ENCODE measurements around the gene ZNF385A.

Gene ZNF385A

DNA sequence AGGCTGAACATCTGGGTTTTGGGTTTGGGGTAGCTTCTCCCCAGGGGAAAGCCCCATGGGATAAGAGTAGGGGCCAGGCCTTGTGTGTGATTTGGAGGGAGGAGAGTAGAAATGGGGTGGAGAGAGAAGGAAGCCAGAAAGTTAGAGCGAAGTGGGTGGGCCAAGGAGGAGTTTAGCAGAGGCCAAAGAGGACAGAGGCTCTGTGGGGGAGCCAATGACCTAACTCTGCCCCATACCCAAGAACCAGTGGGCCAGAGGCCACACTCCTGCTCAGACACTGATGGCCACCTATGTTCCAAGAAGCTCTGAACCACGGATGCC is 9.3 kb downstream of the ZNF385A start:
- Histone ChIP-seq H3K36me3 (replicated peaks in 1 of 2; ENCODE audit: control insufficient read depth in 2 of 2, insufficient read depth in 2 of 2, low read length in 2 of 2) (peaks cover 16 to 17% of the 10 kb centered on the region in 2 donors), H2BK5ac (ENCODE audit: low read length) (no peak overlapping the region), H3K9me3 (replicated peaks in 1 of 2; ENCODE audit: control insufficient read depth in 2 of 2, insufficient read depth in 1 of 2, low read depth in 1 of 2, low read length in 2 of 2) (no peaks in the 10 kb centered on the region), H3K9ac (ENCODE audit: low read depth, low read length, poor library complexity) (no peak overlapping the region), H3K14ac (ENCODE audit: low read length) (no peak overlapping the region), H2BK12ac (ENCODE audit: low read length) (no peak overlapping the region), H4K91ac (ENCODE audit: low read depth, low read length, poor library complexity) (no peak overlapping the region), H3K18ac (ENCODE audit: low read length) (no peak overlapping the region), H3K4ac (ENCODE audit: low read length) (no peak overlapping the region), H2AFZ (ENCODE audit: low read length) (no peak overlapping the region), H3K4me3 (ENCODE audit: low read length in 2 of 2) (no peak overlapping the region), H3K23ac (ENCODE audit: low read depth, low read length, poor library complexity) (no peak overlapping the region), H3K27me3 (ENCODE audit: control insufficient read depth in 3 of 3, insufficient read depth in 3 of 3, low read depth in 1 of 3, low read length in 3 of 3) (no peaks in the 10 kb centered on the region), H3K4me2 (ENCODE audit: insufficient read depth, low read length, poor library complexity, severe bottlenecking) (no peak overlapping the region), H3K4me1 (ENCODE audit: control insufficient read depth in 2 of 2, insufficient read depth in 1 of 2, low read depth in 1 of 2, low read length in 2 of 2) (peaks cover 12 to 16% of the 10 kb centered on the region in 2 donors), H2BK15ac (ENCODE audit: low read length) (no peak overlapping the region), H3K79me1 (ENCODE audit: low read depth, low read length) (peaks cover 7% of the 10 kb centered on the region), H3K27ac (replicated peaks; ENCODE audit: low read length) (no peak overlapping the region), H2AK5ac (ENCODE audit: low read depth, low read length) (no peak overlapping the region), H4K8ac (ENCODE audit: low read depth, low read length) (no peak overlapping the region), H2BK120ac (ENCODE audit: low read depth, low read length) (no peak overlapping the region)
- no peak for DNase-seq (ENCODE audit: low spot score)
- no CpG with 5 or more reads among the region's 2 CpGs for WGBS, 2 donors (ENCODE audit: extremely low coverage in 2 of 2, insufficient read length in 2 of 2, insufficient replicate concordance in 1 of 2)

DNA sequence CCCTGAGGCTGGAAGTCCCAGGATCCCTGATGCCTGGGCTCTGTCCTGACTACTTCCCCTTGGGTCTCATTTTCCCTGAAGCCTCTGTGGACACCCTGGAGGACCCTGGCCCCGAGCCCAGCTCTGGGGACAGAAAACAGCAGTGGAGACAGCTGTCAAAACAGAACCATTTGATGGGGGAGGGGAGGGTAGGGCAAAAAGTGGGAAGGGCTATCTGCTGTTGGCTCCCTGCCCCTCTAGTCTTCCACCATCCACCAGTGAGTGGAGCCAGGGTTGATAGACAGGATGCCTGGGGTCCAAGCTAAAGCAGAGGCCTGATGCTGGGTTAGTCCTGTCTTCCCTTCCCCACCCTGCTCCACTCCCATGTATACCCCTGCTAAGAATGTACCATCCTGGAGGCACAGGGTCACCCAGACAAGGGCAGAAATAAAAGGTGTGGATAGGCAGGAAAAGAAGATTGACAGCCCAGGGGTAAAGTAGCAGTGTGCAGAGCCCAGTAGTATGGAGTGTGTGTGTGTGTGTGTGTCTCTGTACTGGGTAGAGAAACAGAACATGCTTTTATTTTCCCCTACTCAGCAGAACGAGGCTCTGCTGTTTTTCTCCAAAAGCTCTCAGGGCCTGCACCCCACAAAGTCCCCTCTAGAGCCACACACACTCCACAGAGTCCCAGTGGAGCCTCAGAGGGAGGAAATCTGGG is 9.8 kb downstream of the ZNF385A start:
- Histone ChIP-seq H3K36me3 (replicated peaks in 1 of 2; ENCODE audit: control insufficient read depth in 2 of 2, insufficient read depth in 2 of 2, low read length in 2 of 2) (peaks cover 16 to 17% of the 10 kb centered on the region in 2 donors), H3K14ac (ENCODE audit: low read length) (no peak overlapping the region), H3K79me1 (ENCODE audit: low read depth, low read length) (peaks cover 7% of the 10 kb centered on the region), H4K8ac (ENCODE audit: low read depth, low read length) (no peak overlapping the region), H4K91ac (ENCODE audit: low read depth, low read length, poor library complexity) (no peak overlapping the region), H3K23ac (ENCODE audit: low read depth, low read length, poor library complexity) (no peak overlapping the region), H2BK120ac (ENCODE audit: low read depth, low read length) (no peak overlapping the region), H2BK15ac (ENCODE audit: low read length) (no peak overlapping the region), H2BK5ac (ENCODE audit: low read length) (no peak overlapping the region), H3K9ac (ENCODE audit: low read depth, low read length, poor library complexity) (no peak overlapping the region), H2BK12ac (ENCODE audit: low read length) (no peak overlapping the region), H3K27ac (replicated peaks; ENCODE audit: low read length) (no peak overlapping the region), H3K18ac (ENCODE audit: low read length) (no peak overlapping the region), H3K27me3 (ENCODE audit: control insufficient read depth in 3 of 3, insufficient read depth in 3 of 3, low read depth in 1 of 3, low read length in 3 of 3) (peaks cover 0 to under 1% (median 0%) of the 10 kb centered on the region in 3 experiments), H3K9me3 (replicated peaks in 1 of 2; ENCODE audit: control insufficient read depth in 2 of 2, insufficient read depth in 1 of 2, low read depth in 1 of 2, low read length in 2 of 2) (no peaks in the 10 kb centered on the region), H3K4me2 (ENCODE audit: insufficient read depth, low read length, poor library complexity, severe bottlenecking) (no peak overlapping the region), H3K4me1 (ENCODE audit: control insufficient read depth in 2 of 2, insufficient read depth in 1 of 2, low read depth in 1 of 2, low read length in 2 of 2) (peaks cover 12 to 13% of the 10 kb centered on the region in 2 donors), H2AK5ac (ENCODE audit: low read depth, low read length) (no peak overlapping the region), H3K4ac (ENCODE audit: low read length) (no peak overlapping the region), H3K4me3 (ENCODE audit: low read length in 2 of 2) (no peak overlapping the region), H2AFZ (ENCODE audit: low read length) (no peak overlapping the region)
- no peak for DNase-seq (ENCODE audit: low spot score)
- WGBS, 2 donors (ENCODE audit: extremely low coverage in 2 of 2, insufficient read length in 2 of 2, insufficient replicate concordance in 1 of 2): no CpG with 5 or more reads among the region's 2 CpGs

DNA sequence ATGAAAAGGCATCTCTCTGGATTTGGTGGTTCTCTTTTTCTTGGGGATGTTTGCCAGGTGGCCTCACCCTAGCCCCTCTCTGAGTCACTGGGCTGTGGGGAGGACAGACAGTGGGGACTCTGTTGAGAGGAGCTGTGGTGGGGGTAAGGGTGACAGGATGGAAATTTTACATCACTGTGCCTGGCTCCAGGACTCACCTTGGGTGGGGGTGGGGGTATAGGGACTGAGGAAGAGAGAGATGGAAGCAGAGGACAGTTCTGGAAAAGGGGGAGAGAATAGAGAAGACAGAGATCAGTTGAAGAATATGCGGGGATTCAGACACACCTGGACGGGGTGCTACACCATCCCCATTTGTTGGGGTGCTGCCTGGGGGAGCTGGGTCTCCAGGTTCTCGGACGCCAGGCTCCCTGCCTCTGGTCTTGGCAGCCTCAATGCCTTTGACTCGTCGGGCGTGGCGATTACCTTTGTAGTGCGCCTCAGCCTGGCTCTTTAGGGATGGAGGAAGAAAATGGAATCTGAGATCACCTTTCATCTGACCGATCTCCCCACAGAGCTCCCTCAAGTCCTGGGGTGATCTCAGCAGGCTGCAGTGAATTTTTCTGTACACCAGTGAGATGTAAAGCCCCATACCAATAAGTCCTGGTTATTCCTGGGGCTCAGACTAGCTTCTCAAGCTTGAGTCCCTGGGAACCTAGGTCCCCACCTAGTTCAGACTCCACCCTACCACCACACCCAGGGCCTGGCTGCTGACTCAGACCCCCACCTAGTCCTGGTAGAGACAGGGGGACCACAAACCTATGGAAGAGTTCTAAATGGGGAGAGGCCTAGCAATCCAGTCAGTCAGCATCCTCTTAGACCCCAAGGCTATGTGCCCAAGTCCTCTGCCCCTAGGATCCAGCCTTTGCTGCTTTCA is 10.6 kb downstream of the ZNF385A start:
- no peak overlapping the region for H4K91ac ChIP-seq (ENCODE audit: low read depth, low read length, poor library complexity)
- H3K9me3 ChIP-seq (replicated peaks in 1 of 2; ENCODE audit: control insufficient read depth in 2 of 2, insufficient read depth in 1 of 2, low read depth in 1 of 2, low read length in 2 of 2): no peaks in the 10 kb centered on the region
- no peak overlapping the region for H2BK5ac ChIP-seq (ENCODE audit: low read length)
- no peak overlapping the region for H3K4me2 ChIP-seq (ENCODE audit: insufficient read depth, low read length, poor library complexity, severe bottlenecking)
- no peak overlapping the region for H3K9ac ChIP-seq (ENCODE audit: low read depth, low read length, poor library complexity)
- no peak overlapping the region for H4K8ac ChIP-seq (ENCODE audit: low read depth, low read length)
- H3K4ac ChIP-seq (ENCODE audit: low read length): no peak overlapping the region
- peaks cover 12 to 14% of the 10 kb centered on the region in 2 donors for H3K4me1 ChIP-seq (ENCODE audit: control insufficient read depth in 2 of 2, insufficient read depth in 1 of 2, low read depth in 1 of 2, low read length in 2 of 2)
- H3K4me3 ChIP-seq (ENCODE audit: low read length in 2 of 2): no peak overlapping the region
- peaks cover 16 to 17% of the 10 kb centered on the region in 2 donors for H3K36me3 ChIP-seq (replicated peaks in 1 of 2; ENCODE audit: control insufficient read depth in 2 of 2, insufficient read depth in 2 of 2, low read length in 2 of 2)
- H3K79me1 ChIP-seq (ENCODE audit: low read depth, low read length): peaks cover 7% of the 10 kb centered on the region
- no peak overlapping the region for H3K27ac ChIP-seq (replicated peaks; ENCODE audit: low read length)
- H2AFZ ChIP-seq (ENCODE audit: low read length): no peak overlapping the region
- H3K27me3 ChIP-seq (ENCODE audit: control insufficient read depth in 3 of 3, insufficient read depth in 3 of 3, low read depth in 1 of 3, low read length in 3 of 3): peaks cover 0 to 9% (median 0%) of the 10 kb centered on the region in 3 experiments
- no peak overlapping the region for H2AK5ac ChIP-seq (ENCODE audit: low read depth, low read length)
- no CpG with 5 or more reads among the region's 10 CpGs for WGBS, 2 donors (ENCODE audit: extremely low coverage in 2 of 2, insufficient read length in 2 of 2, insufficient replicate concordance in 1 of 2)
- no peak overlapping the region for H2BK15ac ChIP-seq (ENCODE audit: low read length)
- H3K18ac ChIP-seq (ENCODE audit: low read length): no peak overlapping the region
- no peak overlapping the region for H3K23ac ChIP-seq (ENCODE audit: low read depth, low read length, poor library complexity)
- no peak overlapping the region for H2BK120ac ChIP-seq (ENCODE audit: low read depth, low read length)
- no peak overlapping the region for H3K14ac ChIP-seq (ENCODE audit: low read length)
- no peak for DNase-seq (ENCODE audit: low spot score)
- no peak overlapping the region for H2BK12ac ChIP-seq (ENCODE audit: low read length)

DNA sequence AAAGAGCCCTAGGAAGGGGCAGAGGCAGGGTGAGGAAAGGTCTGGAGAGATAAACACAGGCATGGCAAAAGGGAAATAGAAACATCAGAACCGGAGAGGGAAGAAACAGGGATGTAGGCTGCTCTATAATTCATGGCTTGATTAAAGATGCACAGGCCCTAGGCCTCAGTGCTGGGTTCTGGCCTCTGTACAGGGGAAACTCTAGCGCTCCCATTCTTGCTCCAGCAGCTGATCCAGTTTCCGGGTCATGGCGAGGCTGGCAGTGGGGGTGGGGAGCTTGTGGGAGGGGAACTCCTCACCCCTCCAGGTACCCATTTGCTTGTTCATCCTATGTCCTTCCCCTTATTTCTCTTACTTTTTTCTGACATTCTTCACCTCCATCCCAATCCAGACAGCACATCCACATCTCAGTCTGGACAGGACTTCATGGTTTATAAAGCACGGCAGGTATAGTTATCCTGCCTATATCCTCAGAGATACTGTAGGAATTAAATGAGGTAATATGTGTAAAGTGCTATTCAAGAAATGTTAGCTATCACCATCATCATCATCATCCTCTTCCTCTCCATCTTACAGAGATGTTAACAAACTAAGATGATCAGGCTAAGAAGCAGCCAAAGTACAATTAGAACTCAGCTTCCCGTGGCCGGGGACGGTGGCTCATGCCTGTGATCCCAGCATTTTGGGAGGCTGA is 12.3 kb downstream of the ZNF385A start:
- Histone ChIP-seq H2AK5ac (ENCODE audit: low read depth, low read length) (no peak overlapping the region), H3K27me3 (ENCODE audit: control insufficient read depth in 3 of 3, insufficient read depth in 3 of 3, low read depth in 1 of 3, low read length in 3 of 3) (peaks cover 0 to 10% (median 0%) of the 10 kb centered on the region in 3 experiments), H3K4me1 (ENCODE audit: control insufficient read depth in 2 of 2, insufficient read depth in 1 of 2, low read depth in 1 of 2, low read length in 2 of 2) (peaks cover 7 to 13% of the 10 kb centered on the region in 2 donors), H2BK12ac (ENCODE audit: low read length) (no peak overlapping the region), H3K23ac (ENCODE audit: low read depth, low read length, poor library complexity) (no peak overlapping the region), H3K27ac (replicated peaks; ENCODE audit: low read length) (no peak overlapping the region), H4K91ac (ENCODE audit: low read depth, low read length, poor library complexity) (no peak overlapping the region), H2BK120ac (ENCODE audit: low read depth, low read length) (no peak overlapping the region), H3K4me3 (ENCODE audit: low read length in 2 of 2) (no peak overlapping the region), H3K9ac (ENCODE audit: low read depth, low read length, poor library complexity) (no peak overlapping the region), H2BK5ac (ENCODE audit: low read length) (no peak overlapping the region), H4K8ac (ENCODE audit: low read depth, low read length) (no peak overlapping the region), H2AFZ (ENCODE audit: low read length) (no peak overlapping the region), H3K4me2 (ENCODE audit: insufficient read depth, low read length, poor library complexity, severe bottlenecking) (no peak overlapping the region), H3K14ac (ENCODE audit: low read length) (no peak overlapping the region), H3K36me3 (replicated peaks in 1 of 2; ENCODE audit: control insufficient read depth in 2 of 2, insufficient read depth in 2 of 2, low read length in 2 of 2) (peaks cover 16 to 17% of the 10 kb centered on the region in 2 donors), H3K4ac (ENCODE audit: low read length) (no peak overlapping the region), H3K79me1 (ENCODE audit: low read depth, low read length) (peaks cover 1% of the 10 kb centered on the region), H3K9me3 (replicated peaks in 1 of 2; ENCODE audit: control insufficient read depth in 2 of 2, insufficient read depth in 1 of 2, low read depth in 1 of 2, low read length in 2 of 2) (no peaks in the 10 kb centered on the region), H3K18ac (ENCODE audit: low read length) (no peak overlapping the region), H2BK15ac (ENCODE audit: low read length) (no peak overlapping the region)
- no CpG with 5 or more reads among the region's 8 CpGs for WGBS, 2 donors (ENCODE audit: extremely low coverage in 2 of 2, insufficient read length in 2 of 2, insufficient replicate concordance in 1 of 2)
- DNase-seq (ENCODE audit: low spot score): no peak

All from neuronal stem cell (in vitro differentiated cells).